GM19455 (cell line): ENCODE measurements around the gene RTN4IP1.
A peak's percentile ranks its signal among the peaks of the same experiment; 100 is the strongest.
"Not testable (repeated sequence)": the region's sequence is repeated elsewhere in the genome, so short reads cannot be mapped to it uniquely, and the experiment has no call there.

Source experiments
- ATAC-seq: cut with Tn5 transposase; IDR thresholded peaks from one replicate; pipeline ENCODE4 v1.9.1; 2021; ENCODE audit not compliant: unreplicated experiment

Gene RTN4IP1

DNA sequence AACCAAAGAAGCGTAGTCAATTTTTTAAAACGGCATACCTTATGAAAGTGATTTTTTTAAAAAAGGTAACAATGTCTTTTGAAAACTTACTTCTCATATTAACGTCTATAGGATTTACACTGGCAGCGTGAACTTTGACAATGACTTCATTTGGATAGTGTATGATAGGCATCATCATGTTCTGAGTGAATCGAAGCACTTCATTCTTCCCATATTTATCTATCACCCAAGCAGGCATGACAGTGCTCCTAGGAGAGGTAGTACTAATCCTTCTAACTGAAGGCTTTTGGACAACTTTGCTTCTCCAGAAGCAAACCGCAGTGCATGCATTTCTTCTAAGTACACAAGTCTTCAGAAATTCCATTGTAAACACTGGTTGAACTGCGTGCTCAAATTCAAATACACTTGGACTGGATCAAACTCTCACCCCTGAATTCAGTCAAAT, 618 bp downstream of the RTN4IP1 start:
- ATAC-seq, result peak; percentile 7

DNA sequence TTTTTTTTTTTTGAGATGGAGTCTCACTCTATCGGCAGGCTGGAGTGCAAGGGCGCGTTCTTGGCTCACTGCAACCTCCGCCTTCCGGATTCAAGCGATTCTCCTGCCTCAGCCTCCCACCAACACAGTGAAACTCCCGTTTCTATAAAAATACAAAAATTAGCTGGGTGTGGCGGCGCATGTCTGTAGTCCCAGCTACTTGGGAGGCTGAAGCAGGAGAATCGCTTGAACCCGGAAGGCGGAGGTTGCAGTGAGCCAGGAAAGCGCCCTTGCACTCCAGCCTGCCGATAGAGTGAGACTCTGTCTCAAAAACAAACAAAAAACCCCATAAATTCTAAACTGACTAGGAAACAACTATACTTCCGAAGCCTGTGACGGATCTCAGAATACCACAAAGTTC, 1.5 kb downstream of the RTN4IP1 start:
- not testable (repeated sequence) for ATAC-seq

DNA sequence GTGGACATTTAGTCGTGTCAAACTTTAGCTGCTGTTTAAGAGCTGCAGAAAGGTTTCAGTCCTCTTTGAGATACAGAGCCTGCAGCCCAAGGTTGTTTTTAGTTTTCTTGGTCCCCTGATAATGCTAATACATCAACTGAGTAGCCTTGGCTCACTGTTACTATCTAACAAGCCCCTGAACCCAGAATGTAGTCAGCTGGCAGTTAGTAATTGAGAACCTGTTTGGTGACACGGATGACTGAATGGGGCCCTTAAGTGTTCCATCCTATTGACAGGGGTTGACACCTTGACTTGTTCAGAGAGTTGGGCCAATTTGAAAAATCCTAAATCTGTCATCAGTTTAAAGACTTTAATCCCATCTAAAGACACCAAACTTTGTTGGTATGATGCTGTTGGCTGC, 2.8 kb downstream of the RTN4IP1 start:
- no peak for ATAC-seq

DNA sequence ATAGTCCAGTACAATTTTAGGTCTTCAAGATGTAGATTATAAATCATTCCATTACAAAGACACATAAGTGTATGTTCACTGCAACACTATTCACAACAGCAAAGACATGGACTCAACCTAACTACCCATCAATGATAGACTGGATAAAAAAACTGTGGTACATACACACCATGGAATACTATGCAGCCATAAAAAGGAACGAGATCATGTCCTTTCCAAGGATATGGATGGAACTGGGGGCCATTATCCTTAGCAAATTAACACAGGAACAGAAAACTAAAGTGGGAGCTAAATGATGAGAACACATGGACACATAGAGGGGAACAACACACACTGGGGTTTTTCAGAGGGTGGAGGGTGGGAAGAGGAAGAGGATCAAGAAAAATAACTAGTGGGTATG, 6.3 kb downstream of the RTN4IP1 start:
- ATAC-seq, result no peak

DNA sequence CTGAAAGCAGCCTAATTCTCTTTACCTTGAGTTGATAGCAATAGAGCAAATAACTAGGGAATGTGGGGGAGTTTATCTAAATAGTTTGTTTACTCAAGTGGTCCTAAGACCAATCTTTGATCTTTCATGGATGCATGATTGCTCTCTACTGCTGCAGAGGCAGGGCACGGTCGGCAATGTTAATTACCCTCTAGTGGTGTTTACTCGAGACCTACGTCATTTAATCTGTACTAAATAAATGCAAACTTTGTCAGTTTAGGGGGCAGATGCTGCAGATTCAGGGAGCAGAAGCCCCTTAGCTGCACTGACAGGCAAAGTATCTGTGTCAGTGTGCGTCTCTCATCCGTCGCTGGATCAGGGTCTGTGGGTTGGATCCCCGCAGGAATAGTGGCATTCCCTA, 6.9 kb downstream of the RTN4IP1 start:
- ATAC-seq, result no peak

DNA sequence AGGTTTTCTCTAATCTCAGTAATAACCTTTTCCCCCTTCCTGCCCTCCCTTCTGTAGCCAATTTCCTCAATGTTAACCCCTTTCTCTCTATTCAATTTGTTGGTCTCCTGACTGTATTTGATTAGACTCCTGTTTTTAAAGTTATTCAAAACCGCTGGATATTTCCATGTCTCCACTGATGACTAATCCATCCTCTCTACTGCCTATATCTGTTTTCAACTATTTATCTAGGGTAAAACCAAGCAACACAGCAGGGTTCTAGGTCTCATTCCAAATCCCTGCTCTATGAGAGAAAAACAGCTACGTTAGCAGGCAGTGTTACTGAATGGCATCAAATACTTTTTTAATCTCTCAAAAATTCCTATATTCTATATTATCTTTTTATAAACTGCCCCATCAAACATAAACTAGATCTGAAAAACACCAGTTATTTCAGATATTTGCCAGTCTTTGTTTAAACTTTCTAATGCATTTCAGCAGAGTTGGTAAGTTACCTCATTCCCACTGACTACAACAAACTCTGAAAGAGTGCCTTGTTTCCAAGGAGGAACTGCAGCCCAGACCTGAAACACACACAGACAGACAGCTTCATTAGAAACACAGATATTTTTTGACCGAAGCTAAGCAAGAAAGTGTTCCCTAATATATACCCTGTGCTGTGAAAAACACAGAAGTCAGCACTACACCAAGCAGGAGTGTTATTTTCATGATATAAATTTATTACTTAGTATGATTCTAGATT, 8.2 kb downstream of the RTN4IP1 start:
- ATAC-seq, result no peak

DNA sequence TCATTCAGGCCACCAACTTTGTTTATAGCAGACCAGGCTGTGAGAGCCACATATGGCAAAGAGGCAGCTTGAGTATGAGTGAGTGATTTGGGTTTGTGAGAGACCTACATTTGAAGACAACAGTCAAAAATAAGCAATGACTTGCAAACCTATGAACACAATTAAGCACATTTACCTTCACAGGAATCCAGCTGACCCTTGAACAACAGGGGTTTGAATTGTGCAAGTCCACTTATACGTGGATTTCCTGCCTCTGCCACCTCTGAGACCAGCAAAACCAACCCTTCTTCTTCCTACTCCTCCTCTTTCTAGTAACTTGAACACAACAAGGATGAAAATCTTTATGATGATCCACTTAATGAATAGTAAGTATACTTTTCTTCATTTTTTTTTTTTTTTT, 10.1 kb downstream of the RTN4IP1 start:
- no peak for ATAC-seq

DNA sequence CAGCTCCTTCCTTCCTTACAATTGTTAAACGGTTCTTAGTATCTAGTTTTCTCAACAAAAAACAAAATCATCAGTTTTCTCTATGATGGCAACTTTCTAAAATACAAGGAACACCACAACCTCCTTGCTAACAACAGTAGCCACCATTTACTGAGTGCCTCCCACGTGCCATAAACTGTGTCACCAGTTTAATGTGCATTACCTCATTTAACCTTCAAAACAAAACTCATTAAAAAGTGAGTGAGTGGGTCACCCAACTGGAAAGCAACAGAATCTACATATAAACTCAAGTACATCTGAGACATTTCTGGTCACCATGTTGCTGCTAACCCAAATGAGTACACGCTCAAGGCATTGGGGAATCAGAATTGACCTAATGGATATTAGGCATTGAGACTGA, 11.0 kb downstream of the RTN4IP1 start:
- no peak for ATAC-seq

DNA sequence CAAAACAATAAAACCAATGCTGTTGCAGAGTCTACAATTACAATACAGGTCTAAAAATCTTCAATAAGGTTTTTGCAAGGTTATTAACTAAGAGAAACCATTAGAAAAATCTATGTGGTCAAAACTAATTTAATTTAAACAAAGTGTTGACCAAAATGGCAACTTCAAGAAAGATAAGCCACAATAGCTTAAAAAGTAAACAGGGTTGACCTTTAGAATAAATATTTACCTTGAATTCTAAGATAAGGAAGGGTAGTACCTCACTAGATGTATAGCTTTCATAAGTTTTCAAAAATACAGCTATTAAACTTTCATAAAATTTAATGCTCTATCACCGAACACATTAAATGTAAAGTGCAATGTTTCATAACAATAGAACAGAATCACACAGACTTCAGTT, 11.4 kb downstream of the RTN4IP1 start:
- ATAC-seq, result no peak

DNA sequence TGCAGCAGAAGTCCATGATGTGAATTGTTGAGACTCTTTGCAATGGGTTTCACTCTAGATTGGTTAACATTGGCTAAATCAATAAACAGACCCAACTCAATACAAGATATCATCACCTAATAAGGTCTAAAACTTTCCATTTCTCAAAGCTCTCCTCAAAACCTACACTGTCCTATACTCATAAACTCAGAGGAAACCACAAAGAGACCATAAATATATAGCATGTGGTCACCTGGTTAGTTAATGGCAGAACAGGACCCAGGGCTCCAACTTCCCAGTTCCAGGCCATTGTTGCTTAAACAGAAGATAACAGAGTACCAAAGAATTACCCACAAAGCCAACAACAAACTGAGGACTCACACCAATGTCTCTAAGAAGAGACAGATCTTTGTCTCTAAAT, 12.0 kb downstream of the RTN4IP1 start:
- ATAC-seq, result no peak

DNA sequence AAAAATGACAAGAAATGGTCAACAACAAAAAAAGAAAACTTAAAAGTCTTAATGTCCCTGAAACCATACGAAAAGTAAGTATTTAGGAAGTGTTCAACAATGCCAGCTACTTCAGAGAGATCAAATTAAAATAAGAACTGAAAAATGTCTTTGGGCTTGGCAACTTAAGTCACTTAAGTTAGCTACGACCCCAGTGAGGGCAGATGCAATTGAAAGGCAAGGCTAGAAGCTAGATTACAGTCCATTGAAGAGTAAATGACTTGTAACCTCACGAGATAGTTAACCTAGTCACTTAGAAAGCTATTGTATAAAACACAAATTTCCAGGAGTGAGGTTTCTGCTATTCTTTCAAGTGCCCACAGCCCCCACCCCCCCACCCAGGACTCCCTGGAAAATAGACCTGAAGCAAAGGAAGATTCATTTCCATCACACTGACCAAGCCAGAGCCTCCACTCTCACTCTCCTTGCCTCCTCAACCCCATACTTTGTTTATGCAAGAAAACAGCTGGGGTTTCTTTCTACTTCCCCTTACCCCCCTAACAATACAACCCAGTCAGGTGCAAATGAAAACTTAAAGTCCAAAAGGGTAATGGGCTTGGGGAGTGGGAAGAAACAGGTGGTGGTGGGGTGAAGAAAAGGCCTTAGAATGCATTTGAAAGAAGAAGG, 14.6 kb downstream of the RTN4IP1 start:
- no peak for ATAC-seq

DNA sequence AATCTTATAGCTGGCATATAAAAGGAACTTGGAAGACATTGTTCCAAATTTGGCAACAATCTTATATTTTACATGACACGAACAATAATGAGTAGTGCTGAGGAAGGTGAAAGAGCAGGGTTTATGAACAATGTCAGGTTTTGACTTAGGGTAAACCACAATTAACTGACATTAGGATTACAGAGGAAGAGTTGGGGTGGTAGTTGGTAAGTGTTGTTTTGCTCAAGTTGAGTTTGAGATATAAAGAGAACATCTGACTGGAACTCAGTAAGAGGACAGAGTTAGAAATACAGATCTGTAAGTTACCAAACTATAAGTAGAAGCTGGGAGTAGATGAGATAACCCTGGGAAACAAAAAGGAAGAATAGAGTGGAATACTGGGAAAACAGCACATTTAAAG, 15.1 kb downstream of the RTN4IP1 start:
- ATAC-seq, result no peak

DNA sequence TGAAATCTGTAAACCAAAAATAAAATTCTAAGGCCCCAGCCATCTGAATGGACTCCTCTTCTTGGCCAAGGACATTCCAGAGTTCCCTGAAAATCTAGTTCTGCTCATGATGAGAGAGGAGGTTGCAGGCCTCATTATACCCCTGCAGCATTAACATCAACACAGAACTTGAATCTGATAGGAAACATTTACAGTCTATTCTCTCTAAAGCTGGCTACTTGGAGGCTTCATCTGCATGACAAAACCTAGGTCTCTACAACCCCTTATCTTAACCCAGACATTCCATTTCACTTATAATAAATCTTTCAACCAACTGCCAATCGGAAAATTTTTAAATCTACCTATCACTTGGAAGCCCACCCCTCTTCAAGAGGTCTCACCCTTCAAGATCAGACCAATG, 15.7 kb downstream of the RTN4IP1 start:
- ATAC-seq, result no peak

DNA sequence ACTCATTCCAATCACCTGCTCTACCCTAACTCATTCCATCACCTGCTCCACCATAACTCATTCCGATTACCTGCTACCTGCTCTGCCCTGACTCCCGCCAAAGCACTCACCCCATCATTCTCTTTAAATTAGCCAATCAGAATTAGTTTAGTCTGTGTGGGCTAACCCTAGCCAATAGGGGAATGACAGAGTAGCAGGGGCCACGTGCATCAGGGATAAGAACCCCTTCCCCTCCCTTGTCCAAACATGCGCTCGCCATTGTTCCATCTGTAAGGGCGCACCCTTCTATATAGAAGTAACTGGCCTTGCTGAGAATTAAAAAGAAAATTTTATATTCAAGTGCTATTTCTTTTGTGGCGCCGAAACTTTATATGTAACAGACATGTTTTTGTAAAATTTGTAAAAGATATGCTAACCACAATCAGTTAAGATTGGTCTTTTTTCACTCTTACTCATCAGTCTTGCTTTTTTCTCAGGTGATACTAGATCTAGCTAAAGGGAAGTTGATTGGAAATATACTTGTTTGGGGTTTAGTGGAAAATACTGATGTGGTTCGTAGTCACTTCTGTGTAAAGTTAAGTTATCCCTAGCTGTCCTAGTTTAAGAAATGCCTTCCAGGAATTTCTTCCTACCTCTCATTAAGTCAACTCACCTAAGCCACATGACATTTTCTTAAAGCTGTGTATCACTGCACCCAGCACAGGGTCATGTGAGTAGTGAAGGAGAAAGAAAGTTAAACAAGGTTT, 16.5 kb downstream of the RTN4IP1 start:
- no peak for ATAC-seq

DNA sequence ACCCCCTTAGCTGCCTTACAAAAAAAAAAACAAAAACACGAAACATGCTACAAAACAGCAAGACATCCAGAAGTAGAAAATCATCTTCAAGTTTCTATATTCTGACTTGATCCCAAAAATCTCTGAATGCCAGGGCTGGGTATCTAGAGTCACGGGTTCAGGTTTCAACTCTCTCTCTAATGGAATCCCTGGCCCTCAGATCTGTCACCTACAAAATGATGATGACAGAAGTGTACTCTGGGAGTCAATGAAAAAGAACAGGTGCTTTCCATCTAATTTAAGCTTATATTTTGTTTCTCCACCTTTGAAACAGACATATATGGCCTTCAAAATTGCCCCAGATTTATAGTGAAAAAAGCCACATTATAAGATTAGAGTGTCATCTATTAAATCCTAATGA, 18.3 kb downstream of the RTN4IP1 start:
- ATAC-seq, result no peak

DNA sequence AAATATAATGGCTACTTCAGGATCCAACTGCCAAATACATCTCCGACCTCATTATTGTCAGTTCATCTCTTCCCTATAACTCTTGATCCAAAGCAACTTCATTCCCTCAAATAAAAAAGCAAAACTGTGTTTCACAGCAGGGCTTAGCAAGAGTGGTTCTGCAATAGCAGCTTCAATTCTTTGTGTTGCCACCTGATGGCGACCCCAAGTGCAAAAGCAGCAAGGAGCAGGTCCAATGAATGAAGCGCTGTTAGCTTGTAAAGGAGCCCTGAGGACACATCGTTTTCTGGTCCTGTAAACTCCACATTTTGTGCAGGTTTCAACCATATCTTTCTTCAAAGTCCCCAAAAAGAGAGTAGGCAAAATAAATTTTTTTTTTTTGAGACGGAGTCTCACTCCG, 19.6 kb downstream of the RTN4IP1 start:
- ATAC-seq, result no peak

DNA sequence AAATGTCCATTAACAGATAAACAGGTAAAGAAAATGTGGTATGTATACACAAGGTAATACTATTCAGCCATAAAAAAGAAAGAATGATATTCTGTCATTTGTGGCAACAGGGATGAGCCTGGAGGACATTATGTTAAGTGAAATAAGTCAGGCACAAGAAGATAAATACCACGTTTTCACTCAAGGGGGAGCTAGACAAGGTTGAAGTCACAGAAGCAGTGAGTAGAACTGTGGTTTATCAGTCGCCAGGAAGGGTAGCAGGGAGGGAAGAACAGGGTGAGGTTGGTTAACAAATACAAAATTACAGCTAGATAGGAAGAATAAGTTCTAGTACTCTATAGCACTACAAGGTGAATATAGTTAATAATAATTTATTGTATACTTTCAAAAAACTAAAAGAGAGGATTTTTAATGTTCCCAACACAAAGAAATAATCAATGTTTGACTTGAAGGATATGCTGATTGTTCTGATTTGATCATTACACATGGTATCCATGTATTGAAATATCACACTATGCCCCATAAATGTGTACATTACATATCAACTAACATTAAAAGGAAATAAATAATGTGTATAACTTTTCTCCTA, 21.1 kb downstream of the RTN4IP1 start:
- peak; percentile 72 for ATAC-seq

DNA sequence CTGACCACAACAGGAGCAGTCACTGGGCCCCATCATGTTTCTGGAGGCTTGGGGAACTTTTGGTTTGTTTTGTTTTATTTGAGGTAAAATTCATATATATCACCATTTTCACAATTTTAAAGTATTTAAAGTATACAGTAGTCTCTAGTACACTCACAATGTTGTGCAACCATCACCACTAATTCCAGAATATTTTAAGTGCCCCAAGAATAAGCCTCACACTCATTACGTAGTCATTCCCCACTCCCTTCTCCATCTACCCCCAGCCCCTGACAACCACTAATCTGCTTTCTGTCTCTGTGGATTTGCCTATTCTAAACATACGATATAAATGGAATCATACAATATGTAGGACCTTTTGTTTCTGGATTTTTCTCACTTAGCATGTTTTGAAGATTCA, 29.0 kb downstream of the RTN4IP1 start:
- no peak for ATAC-seq

DNA sequence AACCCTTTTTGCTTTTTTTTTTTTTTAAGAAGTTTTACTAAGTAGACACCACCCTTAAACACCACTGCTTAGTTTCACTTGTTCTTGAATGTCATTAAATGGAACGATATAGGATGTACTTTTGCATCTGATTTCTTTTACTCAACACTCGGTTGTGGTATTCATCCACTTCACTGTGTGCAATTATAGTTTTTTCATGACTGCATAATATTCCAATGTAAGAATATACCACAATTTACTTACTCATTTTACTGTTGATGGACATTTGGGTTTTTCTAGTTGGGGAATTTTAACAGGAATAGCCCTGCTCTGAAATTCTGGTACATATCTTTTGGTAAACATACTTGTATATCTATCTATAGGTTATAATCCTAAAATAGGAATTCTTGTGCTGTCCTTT, 29.9 kb downstream of the RTN4IP1 start:
- no peak for ATAC-seq

DNA sequence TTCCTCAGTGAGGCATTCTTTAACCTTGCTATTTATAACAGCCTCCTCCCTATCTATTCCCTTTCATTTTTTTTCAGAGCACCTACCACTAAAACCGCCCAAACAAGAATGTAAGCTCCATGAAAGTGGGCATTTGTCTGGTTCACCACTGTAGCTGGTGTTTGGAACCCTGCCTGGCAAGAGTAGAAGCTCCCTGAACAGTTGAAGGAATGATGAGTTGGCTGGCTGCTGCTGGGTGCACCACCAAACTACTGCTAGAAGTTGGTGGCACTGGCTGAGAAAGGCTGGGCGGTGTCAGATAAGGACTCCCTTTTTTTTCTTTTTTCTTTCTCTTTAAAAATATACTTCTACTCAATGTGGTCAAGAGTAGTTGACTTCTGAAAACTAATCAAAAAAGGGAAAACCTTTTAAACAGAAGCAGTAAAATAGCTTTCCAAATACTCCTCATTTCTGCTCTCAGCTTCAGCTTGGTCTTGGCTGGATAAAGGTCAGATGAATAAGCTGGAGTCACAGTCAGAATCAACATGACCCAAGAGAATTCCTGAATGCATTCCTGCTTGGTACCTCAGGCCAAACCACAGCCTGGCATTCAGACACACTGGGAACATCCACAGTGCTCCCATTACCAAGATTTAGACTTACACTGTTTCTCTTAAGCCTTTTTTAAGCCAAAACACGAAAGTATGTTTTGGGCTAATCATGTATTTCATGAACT, 38.0 kb downstream of the RTN4IP1 start:
- ATAC-seq, result no peak

DNA sequence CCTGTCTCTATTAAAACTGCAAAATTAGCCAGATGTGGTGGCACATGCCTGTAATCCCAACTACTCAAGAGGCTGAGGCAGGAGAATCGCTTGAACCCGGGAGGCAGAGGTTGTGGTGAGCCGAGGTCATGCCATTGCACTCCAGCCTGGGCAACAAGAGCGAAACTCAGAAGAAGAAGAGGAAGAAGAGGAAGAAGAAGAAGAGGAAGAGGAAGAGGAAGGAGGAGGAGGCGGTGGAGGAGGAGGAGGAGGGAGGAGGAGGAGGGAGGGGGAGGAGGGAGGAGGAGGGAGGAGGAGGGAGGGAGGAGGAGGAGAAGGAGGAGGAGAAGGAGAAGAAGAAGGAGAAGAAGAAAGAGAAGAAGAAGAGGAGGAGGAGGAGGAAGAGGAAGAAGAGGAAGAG, 40.4 kb downstream of the RTN4IP1 start:
- not testable (repeated sequence) for ATAC-seq
